ENCODE results near the gene LCP1. TPM values are rescaled to one million over a fixed set of nuclear protein-coding genes. Genes with fewer than 3 reads are reported as not detected.
A peak's percentile ranks its signal among the peaks of the same experiment; 100 is the strongest.

LCP1 gene
- total RNA-seq, 2 donors from 2014 or later: 761 to 1,053 TPM

GRCh38 chr13:46195016-46195415, 13.0 kb upstream of the LCP1 start:
- DNase-seq (ENCODE audit: low spot score in 2 of 2) (no peak), ATAC-seq (no peak)
- Mint-ChIP-seq H3K27ac (no peak overlapping the region), H3K9me3 (peaks cover 0 to 7% of the 10 kb centered on the region in 2 donors), H3K36me3 (peaks cover 0 to 2% of the 10 kb centered on the region in 2 donors)

- no peak overlapping the region for H3K27ac Mint-ChIP-seq
- DNase-seq (ENCODE audit: low spot score in 2 of 2) (no peak), ATAC-seq (no peak)
- H3K9me3 Mint-ChIP-seq: peaks cover 0 to 5% of the 10 kb centered on the region in 2 donors
- no peaks in the 10 kb centered on the region for H3K36me3 Mint-ChIP-seq
These were observed 10.4 kb upstream of the LCP1 start for GRCh38 chr13:46192412-46192811.

GRCh38 chr13:46185634-46186033, 3.7 kb upstream of the LCP1 start:
- peaks cover 7% of the 10 kb centered on the region in 2 donors for H3K36me3 Mint-ChIP-seq
- H3K9me3 Mint-ChIP-seq: peaks cover 0 to 5% of the 10 kb centered on the region in 2 donors
- no peak for DNase-seq (ENCODE audit: low spot score in 2 of 2)
- H3K27ac Mint-ChIP-seq: peak overlapping the region in 1 of 2 donors; percentile 93
- ATAC-seq: no peak

- Mint-ChIP-seq H3K36me3 (peaks cover 15 to 19% of the 10 kb centered on the region in 2 donors), H3K27ac (peak overlapping the region; percentile 81 to 93), H3K9me3 (no peaks in the 10 kb centered on the region)
- DNase-seq (ENCODE audit: low spot score in 2 of 2) (peak; percentile 66 to 78), ATAC-seq (peak; percentile 58)
These were observed 2.3 kb upstream of the LCP1 start for GRCh38 chr13:46184277-46184699.

GRCh38 chr13:46183018-46183946, 1.3 kb upstream of the LCP1 start:
- ATAC-seq (no peak), DNase-seq (ENCODE audit: low spot score in 2 of 2) (no peak)
- Mint-ChIP-seq H3K9me3 (no peaks in the 10 kb centered on the region), H3K27ac (peak overlapping the region; percentile 81 to 93), H3K36me3 (peaks cover 17 to 24% of the 10 kb centered on the region in 2 donors)

- Mint-ChIP-seq H3K36me3 (peaks cover 25 to 32% of the 10 kb centered on the region in 2 donors), H3K9me3 (no peaks in the 10 kb centered on the region), H3K27ac (peak overlapping the region; percentile 93 to 97)
- ATAC-seq (peak; percentile 1 to 10), DNase-seq (ENCODE audit: low spot score in 2 of 2) (no peak)
These were observed 507 bp upstream of the LCP1 start for GRCh38 chr13:46182491-46182877.

- DNase-seq (ENCODE audit: low spot score in 2 of 2) (no peak), ATAC-seq (no peak)
- Mint-ChIP-seq H3K27ac (peak overlapping the region; percentile 93 to 97), H3K9me3 (no peaks in the 10 kb centered on the region), H3K36me3 (peaks cover 36 to 42% of the 10 kb centered on the region in 2 donors)
These were observed 569 bp downstream of the LCP1 start for GRCh38 chr13:46181377-46181839.

- peak overlapping the region; percentile 86 to 93 for H3K27ac Mint-ChIP-seq
- ATAC-seq (no peak), DNase-seq (ENCODE audit: low spot score in 2 of 2) (no peak)
- peaks cover 42 to 46% of the 10 kb centered on the region in 2 donors for H3K36me3 Mint-ChIP-seq
- H3K9me3 Mint-ChIP-seq: no peaks in the 10 kb centered on the region
These were observed 1.8 kb downstream of the LCP1 start for GRCh38 chr13:46179969-46180763.

- peaks cover 42 to 46% of the 10 kb centered on the region in 2 donors for H3K36me3 Mint-ChIP-seq
- H3K27ac Mint-ChIP-seq: peak overlapping the region; percentile 93 to 97
- H3K9me3 Mint-ChIP-seq: no peaks in the 10 kb centered on the region
- peak in 1 of 2 donors; percentile 64 for DNase-seq (ENCODE audit: low spot score in 2 of 2)
- ATAC-seq: peak in 1 of 2 donors; percentile 19
These were observed 2.5 kb downstream of the LCP1 start for GRCh38 chr13:46179491-46179908.

- ATAC-seq (no peak), DNase-seq (ENCODE audit: low spot score in 2 of 2) (no peak)
- H3K27ac Mint-ChIP-seq: peak overlapping the region in 1 of 2 donors; percentile 93
- no peaks in the 10 kb centered on the region for H3K9me3 Mint-ChIP-seq
- peaks cover 42 to 47% of the 10 kb centered on the region in 2 donors for H3K36me3 Mint-ChIP-seq
These were observed 3.2 kb downstream of the LCP1 start for GRCh38 chr13:46178821-46179220.

GRCh38 chr13:46178143-46178542, 3.8 kb downstream of the LCP1 start:
- H3K36me3 Mint-ChIP-seq: peaks cover 42 to 53% of the 10 kb centered on the region in 2 donors
- H3K27ac Mint-ChIP-seq: peak overlapping the region; percentile 93 to 94
- no peak for ATAC-seq
- no peak for DNase-seq (ENCODE audit: low spot score in 2 of 2)
- no peaks in the 10 kb centered on the region for H3K9me3 Mint-ChIP-seq

- Mint-ChIP-seq H3K9me3 (no peaks in the 10 kb centered on the region), H3K36me3 (peaks cover 41 to 62% of the 10 kb centered on the region in 2 donors), H3K27ac (peak overlapping the region; percentile 93 to 94)
- ATAC-seq (peak in 1 of 2 donors; percentile 4), DNase-seq (ENCODE audit: low spot score in 2 of 2) (no peak)
These were observed 5.2 kb downstream of the LCP1 start for GRCh38 chr13:46176756-46177155.

- H3K36me3 Mint-ChIP-seq: peaks cover 24 to 73% of the 10 kb centered on the region in 2 donors
- DNase-seq (ENCODE audit: low spot score in 2 of 2): no peak
- peak; percentile 62 to 71 for ATAC-seq
- no peaks in the 10 kb centered on the region for H3K9me3 Mint-ChIP-seq
- H3K27ac Mint-ChIP-seq: peak overlapping the region; percentile 87 to 96
These were observed 8.3 kb downstream of the LCP1 start for GRCh38 chr13:46173656-46174055.

- Mint-ChIP-seq H3K9me3 (no peaks in the 10 kb centered on the region), H3K36me3 (peaks cover 15 to 67% of the 10 kb centered on the region in 2 donors), H3K27ac (peak overlapping the region; percentile 87 to 96)
- ATAC-seq: peak; percentile 23 to 72
- DNase-seq (ENCODE audit: low spot score in 2 of 2): peak in 1 of 2 donors; percentile 49
These were observed 9.4 kb downstream of the LCP1 start for GRCh38 chr13:46172531-46172991.

- ATAC-seq: no peak
- Mint-ChIP-seq H3K36me3 (peaks cover 6 to 65% of the 10 kb centered on the region in 2 donors), H3K27ac (peak overlapping the region; percentile 83 to 87), H3K9me3 (no peaks in the 10 kb centered on the region)
- DNase-seq (ENCODE audit: low spot score in 2 of 2): no peak
These were observed 10.2 kb downstream of the LCP1 start for GRCh38 chr13:46171739-46172138.

GRCh38 chr13:46171217-46171616, 10.8 kb downstream of the LCP1 start:
- Mint-ChIP-seq H3K27ac (peak overlapping the region; percentile 83 to 87), H3K36me3 (peaks cover 4 to 61% of the 10 kb centered on the region in 2 donors), H3K9me3 (no peaks in the 10 kb centered on the region)
- ATAC-seq: no peak
- no peak for DNase-seq (ENCODE audit: low spot score in 2 of 2)
